Brain microvascular endothelial cell (primary cell): ENCODE results near the gene CD81.
A peak's percentile ranks its signal among the peaks of the same experiment; 100 is the strongest.

Experiments used
- DNase-seq: peaks from one replicate; pipeline ENCODE4 v3.0.0-alpha.2; 2020
- H3K27ac ChIP-seq: fragments of 250-450 bp; sonication (Bioruptor Pico); 2 replicates; pipeline ENCODE4 v1.5.1; 2020; ENCODE audit warnings: mild to moderate bottlenecking, moderate library complexity
- H3K27me3 ChIP-seq: fragments of 250-450 bp; sonication (Bioruptor Pico); replicated peaks from 2 replicates; pipeline ENCODE4 v1.5.1; 2020; ENCODE audit warnings: mild to moderate bottlenecking
- H3K36me3 ChIP-seq: fragments of 250-450 bp; sonication (Bioruptor Pico); replicated peaks from 2 replicates; pipeline ENCODE4 v1.5.1; 2020; ENCODE audit warnings: mild to moderate bottlenecking
- H3K4me3 ChIP-seq: 2 replicates; pipeline ENCODE4 v1.5.1; 2011; ENCODE audit warnings: low read depth, mild to moderate bottlenecking, control low read depth, low read length, moderate library complexity
- in situ Hi-C: cut with HindIII; loops from 2 replicates; pipeline ENCODE4 v1.10.0; 2017; ENCODE audit warnings: low sequenced_read_pairs, low pct_ligation_motif_present
- TF ChIP-seq, protein P1 (sequence below): IDR thresholded peaks from 2 replicates; pipeline ENCODE4 v1.5.1; 2011; ENCODE audit warnings: low read depth, mild to moderate bottlenecking, moderate library complexity, low read length, control low read depth, inconsistent platforms; ENCODE audit errors: missing control alignments

Gene CD81

DNA sequence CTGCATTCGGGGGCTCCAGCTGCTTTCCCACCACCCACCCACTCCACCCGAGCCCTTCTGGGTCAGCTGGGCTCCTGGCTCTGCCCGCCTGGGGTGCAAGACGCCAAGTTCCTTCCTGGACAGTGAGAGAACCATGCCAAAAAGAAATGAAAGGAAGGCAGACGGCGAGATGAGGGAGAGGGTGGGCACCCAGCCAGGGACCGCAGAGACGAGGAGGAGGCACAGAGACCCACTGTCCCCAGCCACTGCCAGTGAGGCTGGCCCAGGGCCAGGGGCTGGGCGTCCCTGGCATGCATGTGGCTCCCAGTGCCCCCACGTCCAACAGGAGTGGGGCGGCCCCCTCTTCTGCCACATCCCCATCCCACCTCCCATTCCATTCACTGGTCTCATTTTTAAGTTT is 10.8 kb upstream of the CD81 start:
- H3K36me3 ChIP-seq = no peaks in the 10 kb centered on the region
- H3K4me3 ChIP-seq = no peak overlapping the region
- H3K27me3 ChIP-seq = no peaks in the 10 kb centered on the region
- in situ Hi-C loops = no loop called here
- no peak for DNase-seq
- H3K27ac ChIP-seq = no peak overlapping the region
- TF ChIP-seq, protein P1, sequence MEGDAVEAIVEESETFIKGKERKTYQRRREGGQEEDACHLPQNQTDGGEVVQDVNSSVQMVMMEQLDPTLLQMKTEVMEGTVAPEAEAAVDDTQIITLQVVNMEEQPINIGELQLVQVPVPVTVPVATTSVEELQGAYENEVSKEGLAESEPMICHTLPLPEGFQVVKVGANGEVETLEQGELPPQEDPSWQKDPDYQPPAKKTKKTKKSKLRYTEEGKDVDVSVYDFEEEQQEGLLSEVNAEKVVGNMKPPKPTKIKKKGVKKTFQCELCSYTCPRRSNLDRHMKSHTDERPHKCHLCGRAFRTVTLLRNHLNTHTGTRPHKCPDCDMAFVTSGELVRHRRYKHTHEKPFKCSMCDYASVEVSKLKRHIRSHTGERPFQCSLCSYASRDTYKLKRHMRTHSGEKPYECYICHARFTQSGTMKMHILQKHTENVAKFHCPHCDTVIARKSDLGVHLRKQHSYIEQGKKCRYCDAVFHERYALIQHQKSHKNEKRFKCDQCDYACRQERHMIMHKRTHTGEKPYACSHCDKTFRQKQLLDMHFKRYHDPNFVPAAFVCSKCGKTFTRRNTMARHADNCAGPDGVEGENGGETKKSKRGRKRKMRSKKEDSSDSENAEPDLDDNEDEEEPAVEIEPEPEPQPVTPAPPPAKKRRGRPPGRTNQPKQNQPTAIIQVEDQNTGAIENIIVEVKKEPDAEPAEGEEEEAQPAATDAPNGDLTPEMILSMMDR = no peak

DNA sequence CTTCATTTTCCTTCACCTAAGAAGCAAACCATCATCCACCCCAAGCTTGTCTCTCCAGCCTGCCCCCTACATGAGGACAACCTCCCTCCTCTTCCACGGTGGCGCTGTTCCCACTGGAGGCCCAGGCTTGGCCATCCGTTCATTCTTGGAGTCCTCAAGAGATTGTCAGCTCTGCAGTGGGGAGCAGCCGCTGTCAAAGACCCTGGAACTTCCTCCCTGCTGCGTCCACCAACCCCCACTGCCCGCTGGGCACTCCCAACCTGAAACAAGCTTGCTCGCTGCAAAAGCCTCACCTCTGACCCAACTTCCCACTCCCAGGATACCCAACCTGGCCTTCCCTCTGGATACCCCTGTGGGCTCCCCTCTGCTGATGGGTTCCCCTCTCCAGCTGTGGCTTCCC is 10.4 kb upstream of the CD81 start:
- no peak overlapping the region for H3K4me3 ChIP-seq
- H3K36me3 ChIP-seq = no peaks in the 10 kb centered on the region
- TF ChIP-seq, protein P1 = peak; percentile 21
- in situ Hi-C loops = no loop called here
- no peak overlapping the region for H3K27ac ChIP-seq
- no peaks in the 10 kb centered on the region for H3K27me3 ChIP-seq
- DNase-seq = no peak

DNA sequence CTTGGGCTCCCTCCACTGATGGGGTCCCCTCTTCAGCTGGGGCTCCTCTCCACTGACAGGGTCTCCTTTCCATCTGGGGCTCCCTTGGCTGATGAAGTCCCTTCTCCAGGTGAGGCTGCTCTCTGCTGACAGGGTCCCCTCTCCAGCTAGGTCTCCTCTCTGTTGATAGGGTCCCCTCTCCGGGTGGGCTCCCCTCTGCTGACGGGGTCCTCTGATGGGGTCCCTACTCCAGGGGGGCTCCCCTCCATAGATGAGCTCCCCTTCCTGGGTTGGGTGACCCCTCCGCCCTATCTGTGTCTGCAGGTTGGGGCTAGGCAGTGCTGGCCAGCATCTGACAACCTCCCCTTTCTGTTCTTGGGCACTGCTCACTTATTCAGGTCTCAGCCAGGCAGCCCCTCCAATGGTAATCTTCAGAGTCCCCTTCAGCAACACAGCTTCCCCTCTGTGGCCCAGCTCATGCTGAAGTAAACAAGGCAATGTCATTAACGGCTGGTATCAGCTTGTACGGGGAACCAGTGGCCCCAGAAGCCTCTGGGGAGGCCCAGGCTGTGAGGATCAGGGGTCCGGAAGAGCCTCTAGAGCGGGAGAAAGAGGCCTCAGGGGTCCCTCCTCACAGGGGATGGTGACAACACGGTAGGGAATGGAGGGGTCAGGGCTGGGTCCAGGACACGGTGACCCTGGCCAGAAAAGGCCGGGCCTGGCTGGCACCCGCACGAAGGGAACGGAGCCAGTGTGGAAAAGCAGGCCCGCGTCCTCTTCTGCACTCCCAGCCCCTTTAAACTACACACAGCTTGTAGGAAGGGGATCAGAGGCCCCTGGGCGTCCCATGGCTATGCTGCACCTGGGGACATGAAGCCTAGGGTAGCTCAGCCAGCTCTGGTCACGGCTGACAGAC is 9.6 kb upstream of the CD81 start:
- in situ Hi-C loops = no loop called here
- no peak for DNase-seq
- no peaks in the 10 kb centered on the region for H3K27me3 ChIP-seq
- TF ChIP-seq, protein P1 = no peak
- no peak overlapping the region for H3K27ac ChIP-seq
- no peak overlapping the region for H3K4me3 ChIP-seq
- no peaks in the 10 kb centered on the region for H3K36me3 ChIP-seq

DNA sequence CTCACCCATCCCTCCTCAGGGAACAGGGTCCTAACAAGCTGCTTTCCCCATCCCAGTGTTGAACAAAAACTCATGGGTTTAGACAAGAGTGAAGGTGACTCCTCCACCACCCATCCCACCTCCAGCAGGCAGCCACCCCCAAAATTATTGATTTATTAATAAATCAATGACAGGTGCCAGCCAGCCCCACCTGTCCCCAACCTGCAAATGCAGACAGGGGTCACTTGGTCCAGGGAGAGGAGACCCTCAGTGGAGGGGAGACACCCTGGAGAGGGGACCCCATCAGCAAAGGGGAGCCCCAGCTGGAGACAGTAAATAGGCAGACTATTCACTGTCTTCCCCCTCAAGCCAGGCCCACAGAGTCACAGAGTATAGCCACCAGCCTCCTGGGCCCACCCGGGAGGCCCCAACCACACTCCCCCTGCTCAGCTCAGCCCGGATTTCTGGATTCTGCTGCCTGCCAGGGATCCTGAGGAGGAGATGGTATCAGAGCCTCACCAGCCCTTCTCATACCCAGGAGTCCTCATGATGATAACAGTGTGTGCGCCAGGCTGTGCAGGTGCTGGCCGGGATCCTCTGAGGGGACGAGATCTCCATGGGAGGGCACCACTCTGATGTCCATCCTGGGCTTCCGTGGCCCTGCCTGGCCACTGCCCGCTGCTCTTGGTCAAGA is 8.8 kb upstream of the CD81 start:
- H3K36me3 ChIP-seq = no peaks in the 10 kb centered on the region
- H3K27ac ChIP-seq = no peak overlapping the region
- no peak for DNase-seq
- in situ Hi-C loops = no loop called here
- TF ChIP-seq, protein P1 = no peak
- no peaks in the 10 kb centered on the region for H3K27me3 ChIP-seq
- H3K4me3 ChIP-seq = no peak overlapping the region

DNA sequence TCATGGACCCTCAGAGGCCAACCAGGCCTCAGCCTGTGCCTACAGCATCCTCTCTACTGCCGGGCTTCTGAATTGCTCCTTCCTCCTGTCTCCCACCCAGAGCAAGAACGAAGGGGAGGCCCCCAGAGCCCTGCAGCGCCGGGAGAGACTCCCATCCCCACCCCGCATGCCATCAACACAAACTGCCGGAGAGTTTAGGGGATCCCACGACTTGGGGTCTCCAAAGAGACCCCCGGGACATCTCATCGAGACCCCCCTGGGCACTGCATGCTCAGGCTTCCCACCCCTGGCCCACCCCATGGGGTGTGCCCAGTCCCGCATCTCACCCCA is 8.3 kb upstream of the CD81 start:
- DNase-seq = no peak
- in situ Hi-C loops = no loop called here
- Histone ChIP-seq H3K27me3 (no peaks in the 10 kb centered on the region), H3K4me3 (no peak overlapping the region), H3K36me3 (no peaks in the 10 kb centered on the region), H3K27ac (no peak overlapping the region)
- TF ChIP-seq, protein P1 = no peak
